ENCODE results near the gene ZNF675. TPM values are rescaled to one million over a fixed set of nuclear protein-coding genes. Genes with fewer than 3 reads are reported as not detected.

Gene ZNF675
- total RNA-seq, 2 experiments from 2014 or later, result 22.6 to 37.1 TPM

Other genes starting within 250 kb of the ZNF675 start
- gene ZNF681, start 71.7 kb upstream of the ZNF675 start, total RNA-seq (2014; rRNA removed; shearing (Covaris generic)), result 3.1 and 4.3 TPM in 2 replicates
- gene ZNF681, start 71.7 kb upstream of the ZNF675 start, total RNA-seq (2022), result 6.0 and 6.2 TPM in 2 replicates
- gene ZNF726, start 227.7 kb upstream of the ZNF675 start, total RNA-seq (2014; rRNA removed; shearing (Covaris generic)), result 22.6 and 22.7 TPM in 2 replicates
- gene ZNF726, start 227.7 kb upstream of the ZNF675 start, total RNA-seq (2022), result 24.9 and 30.6 TPM in 2 replicates

Measured in OCI-LY7 (cell line).